Heart left ventricle (tissue), 16 donors: ENCODE measurements around the gene SEC14L5. TPM values are rescaled to one million over a fixed set of nuclear protein-coding genes. Genes with fewer than 3 reads are reported as not detected.

ENCODE experiments used
- ATAC-seq, 4 donors: fragments of 200-7000 bp; cut with Tn5 transposase; one replicate each; pipeline ENCODE4 v1.9.1; 2020 to 2022; ENCODE audit warnings: moderate library complexity in 4 of 4, mild to moderate bottlenecking in 3 of 4, moderate number of reproducible peaks in 1 of 4
- DNase-seq, 5 donors: peaks; one replicate each; pipeline ENCODE4 v3.0.0-alpha.2; 2020
- H3K27ac ChIP-seq, 12 donors: fragments of 200-600 bp; sonication (generic) in 4 of 12; one replicate each; pipeline versions ENCODE4 v1.5.0 to v1.8.0; 2016 to 2022; ENCODE audit warnings: mild to moderate bottlenecking in 2 of 12
- H3K27me3 ChIP-seq, 9 donors: fragments of 200-600 bp; sonication (generic) in 2 of 9; one replicate each; pipeline versions ENCODE4 v1.5.1 to v1.8.0; 2016 to 2022; ENCODE audit warnings: mild to moderate bottlenecking in 3 of 9
- H3K36me3 ChIP-seq, 9 donors: fragments of 200-600 bp; sonication (generic) in 2 of 9; one replicate each; pipeline versions ENCODE4 v1.5.0 to v1.8.0; 2018 to 2022; ENCODE audit warnings: mild to moderate bottlenecking in 2 of 9
- H3K4me1 ChIP-seq, 12 donors: fragments of 200-600 bp; sonication (generic) in 4 of 12; one replicate each; pipeline versions ENCODE4 v1.5.0 to v1.8.0; 2016 to 2022; ENCODE audit warnings: mild to moderate bottlenecking in 3 of 12
- H3K4me3 ChIP-seq, 12 donors: fragments of 200-600 bp; sonication (generic) in 4 of 12; one replicate each; pipeline versions ENCODE4 v1.5.0 to v1.8.0; 2017 to 2022; ENCODE audit warnings: mild to moderate bottlenecking in 9 of 12, moderate library complexity in 4 of 12
- H3K9me3 ChIP-seq, 12 donors: fragments of 200-600 bp; sonication (generic) in 4 of 12; one replicate each; pipeline versions ENCODE4 v1.5.0 to v1.8.0; 2016 to 2022; ENCODE audit warnings: mild to moderate bottlenecking in 1 of 12
- POLR2A ChIP-seq, 2 donors: fragments of 450-650 bp; IDR thresholded peaks; one replicate each; pipeline ENCODE4 v1.6.1; 2017; ENCODE audit warnings: antibody characterized with exemption in 2 of 2, mild to moderate bottlenecking in 2 of 2, moderate library complexity in 2 of 2
- WGBS, 4 donors: extraction: QIAGEN DNeasy Blood & Tissue Kit in 2 of 4; methylation state at CpG; one replicate each; pipeline versions ENCODE4 v1.1.5 to v1.1.7; 2013 to 2018; 5-methylcytosine and 5-hydroxymethylcytosine counted together
- intact Hi-C, 10 donors: fragments of 100-400 bp; cut with DNase I; formaldehyde crosslinking; loops; one replicate each; pipeline versions ENCODE4 v1.11.1 to v1.14.2; 2022
- polyA plus RNA-seq, 2 donors: library from polyadenylated mRNA; stranded (reverse); fragments of 200-250 nt; gene quantifications; one replicate each; pipeline ENCODE4 v1.2.3, GENCODE V29; 2013
- total RNA-seq, 9 donors: library from RNA; depleted of rRNA in 2 of 9; stranded (reverse); fragments of >200 nt in 2 of 9; fragmentation: NEBNext Ultra II Directional in 3 of 9; extraction: Animal tissue kit (Norgen Biotek cat#: 25700) in 3 of 9; gene quantifications; one replicate each; pipeline versions ENCODE4 v1.1.0 to v1.2.4, GENCODE V29; 2016 to 2023
- TF ChIP-seq, protein P1 (sequence below), 12 donors: fragments of 200-600 bp; sonication (generic) in 4 of 12; IDR thresholded peaks; one replicate each; pipeline versions ENCODE4 v1.5.0 to v1.8.0; 2018 to 2022; ENCODE audit warnings: antibody characterized with exemption in 12 of 12, mild to moderate bottlenecking in 5 of 12
- donor health status: ischemic (EF 13 %, LVEDD 7.1; RV severe dilation, severe dysfunction).
- donor health status: healthy with polysubstance abuse.
- donor health status: DM: no; HTN: yes; CAD: no.
- donor health status: DM: no; HTN: no; CAD: no.
- donor health status: ischemic (EF 25% LVEDD 6.9; RV normal size, moderate dysfunction).
- donor health status: ischemic (EF 25% LVEDD 5.7; RV mildly dilated, moderate dysfunction).
- donor health status: healthy.
- donor health status: DM: yes; HTN: yes; CAD: no.
- donor health status: ischemic (EF 35%, LVEDD 5.7; RV mildly dilated, moderate dysfunction).
- donor health status: nonischemic (EF 11% LVEDD 7.7; RV severe dilation, severe dysfunction).
- donor health status: DM: yes; HTN: yes; CAD: no.
- donor health status: PGD.
- donor health status: ischemic (EF 29% LVEDD 5.4; RV normal size, mild dysfunction).
- donor health status: nonischemic (EF 23%, LVEDD 6.1; RV moderate dilation, normal function).

The SEC14L5 gene
- total and polyA plus RNA-seq, 11 donors = 0.11 to 25.4 (median 5.7) TPM

GRCh38 chr16:5004311-5004710 is 46.2 kb downstream of the SEC14L5 start:
- Histone ChIP-seq H3K9me3 (no peaks in the 10 kb centered on the region), H3K36me3 (peaks cover 0 to 11% (median 0%) of the 10 kb centered on the region in 9 donors), H3K4me1 (peaks cover 0 to 16% (median 0%) of the 10 kb centered on the region in 12 donors), H3K27ac (peak overlapping the region in 2 of 12 donors; percentile 85 to 88), H3K27me3 (no peaks in the 10 kb centered on the region), H3K4me3 (peak overlapping the region in 6 of 12 donors; percentile 14 to 49 (median 36))
- TF ChIP-seq, protein P1, sequence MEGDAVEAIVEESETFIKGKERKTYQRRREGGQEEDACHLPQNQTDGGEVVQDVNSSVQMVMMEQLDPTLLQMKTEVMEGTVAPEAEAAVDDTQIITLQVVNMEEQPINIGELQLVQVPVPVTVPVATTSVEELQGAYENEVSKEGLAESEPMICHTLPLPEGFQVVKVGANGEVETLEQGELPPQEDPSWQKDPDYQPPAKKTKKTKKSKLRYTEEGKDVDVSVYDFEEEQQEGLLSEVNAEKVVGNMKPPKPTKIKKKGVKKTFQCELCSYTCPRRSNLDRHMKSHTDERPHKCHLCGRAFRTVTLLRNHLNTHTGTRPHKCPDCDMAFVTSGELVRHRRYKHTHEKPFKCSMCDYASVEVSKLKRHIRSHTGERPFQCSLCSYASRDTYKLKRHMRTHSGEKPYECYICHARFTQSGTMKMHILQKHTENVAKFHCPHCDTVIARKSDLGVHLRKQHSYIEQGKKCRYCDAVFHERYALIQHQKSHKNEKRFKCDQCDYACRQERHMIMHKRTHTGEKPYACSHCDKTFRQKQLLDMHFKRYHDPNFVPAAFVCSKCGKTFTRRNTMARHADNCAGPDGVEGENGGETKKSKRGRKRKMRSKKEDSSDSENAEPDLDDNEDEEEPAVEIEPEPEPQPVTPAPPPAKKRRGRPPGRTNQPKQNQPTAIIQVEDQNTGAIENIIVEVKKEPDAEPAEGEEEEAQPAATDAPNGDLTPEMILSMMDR (IDR thresholded peaks at IDR 0.05) = no peak
- TF ChIP-seq POLR2A (IDR thresholded peaks at IDR 0.05) = no peak
- intact Hi-C loops = no loop called here
- WGBS, 4 donors = 48 to 57% (median 52%) methylated on average over 4 to 5 of the region's 5 CpGs
- DNase-seq (peak in 1 of 5 donors; percentile 42), ATAC-seq (peak in 2 of 4 donors; percentile 17 to 27)

GRCh38 chr16:5005916-5006315 is 47.8 kb downstream of the SEC14L5 start:
- H3K9me3 ChIP-seq = no peaks in the 10 kb centered on the region
- peaks cover 0 to 14% (median 0%) of the 10 kb centered on the region in 9 donors for H3K36me3 ChIP-seq
- peaks cover 0 to 16% (median 0%) of the 10 kb centered on the region in 12 donors for H3K4me1 ChIP-seq
- H3K27ac ChIP-seq = peak overlapping the region in 2 of 12 donors; percentile 9 to 41
- TF ChIP-seq, protein P1 (IDR thresholded peaks at IDR 0.05) = no peak
- no peak for TF ChIP-seq POLR2A (IDR thresholded peaks at IDR 0.05)
- WGBS, 4 donors = 63 to 93% (median 75%) methylated on average over 4 of the region's 4 CpGs
- DNase-seq (no peak), ATAC-seq (no peak)
- no peaks in the 10 kb centered on the region for H3K27me3 ChIP-seq
- intact Hi-C loops = no loop called here
- H3K4me3 ChIP-seq = no peak overlapping the region

GRCh38 chr16:5006348-5007193 is 48.4 kb downstream of the SEC14L5 start:
- Histone ChIP-seq H3K27me3 (no peaks in the 10 kb centered on the region), H3K9me3 (no peaks in the 10 kb centered on the region), H3K4me1 (peaks cover 0 to 16% (median 0%) of the 10 kb centered on the region in 12 donors), H3K36me3 (peaks cover 0 to 14% (median 0%) of the 10 kb centered on the region in 9 donors), H3K4me3 (no peak overlapping the region), H3K27ac (peak overlapping the region in 2 of 12 donors; percentile 9 to 41)
- TF ChIP-seq, protein P1 (IDR thresholded peaks at IDR 0.05) = no peak
- no peak for TF ChIP-seq POLR2A (IDR thresholded peaks at IDR 0.05)
- whole genome bisulfite sequencing, 4 donors = 62 to 75% (median 67%) methylated on average over 18 to 22 of the region's 22 CpGs
- intact Hi-C loops = no loop called here
- ATAC-seq = no peak
- DNase-seq = no peak

DNA sequence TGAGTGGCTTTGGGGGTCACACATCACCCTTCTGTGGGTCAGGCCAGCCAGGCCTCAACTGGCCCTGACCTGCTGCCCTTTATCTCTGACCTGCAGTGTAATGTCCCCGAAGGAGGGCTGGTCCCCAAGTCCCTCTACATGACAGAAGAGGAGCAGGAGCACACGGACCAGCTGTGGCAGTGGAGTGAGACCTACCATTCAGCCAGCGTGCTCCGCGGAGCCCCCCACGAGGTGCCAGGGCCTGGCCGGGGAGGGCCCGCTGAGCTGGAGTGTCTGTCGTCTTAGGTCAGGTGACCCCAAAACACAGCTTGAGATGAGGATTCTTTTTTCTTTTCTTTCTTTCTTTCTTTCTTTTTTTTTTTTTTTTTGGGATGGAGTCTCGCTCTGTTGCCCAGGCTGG is 49.1 kb downstream of the SEC14L5 start:
- Histone ChIP-seq H3K27ac (no peak overlapping the region), H3K4me1 (peaks cover 0 to 16% (median 0%) of the 10 kb centered on the region in 12 donors), H3K27me3 (no peaks in the 10 kb centered on the region), H3K9me3 (no peaks in the 10 kb centered on the region), H3K36me3 (peaks cover 0 to 14% (median 0%) of the 10 kb centered on the region in 9 donors), H3K4me3 (no peak overlapping the region)
- TF ChIP-seq, protein P1 (IDR thresholded peaks at IDR 0.05) = no peak
- no peak for TF ChIP-seq POLR2A (IDR thresholded peaks at IDR 0.05)
- ATAC-seq (no peak), DNase-seq (no peak)
- intact Hi-C loops = no loop called here
- WGBS, 4 donors = 83 to 89% (median 85%) methylated on average over 10 of the region's 10 CpGs
